ENCODE data around the gene MMP13.

Gene MMP13

DNA sequence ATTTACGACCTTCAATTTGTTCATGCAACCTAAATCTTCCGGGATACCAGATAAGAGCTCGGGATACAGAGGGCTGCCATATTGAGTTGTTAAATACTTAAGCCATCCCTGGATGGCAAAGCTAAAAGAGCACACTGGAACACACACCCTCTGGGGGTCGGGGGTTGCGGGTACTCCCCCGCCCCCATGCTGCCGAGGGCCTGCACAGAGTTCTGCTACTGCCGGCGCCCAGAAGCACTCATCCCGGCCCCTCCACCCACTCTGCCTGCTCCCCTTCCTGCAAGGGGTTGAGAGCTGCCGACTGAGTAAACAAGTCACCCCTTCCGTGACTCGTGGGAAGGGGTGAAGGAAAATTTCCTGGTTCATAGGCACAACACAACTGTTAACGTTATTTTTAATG is 9.3 kb upstream of the MMP13 start:
- CTCF ChIA-PET: interaction anchor here (1.2 kb wide), 1 partner anchor 24 kb away, joined by 3 read pairs; no protein-coding TSS in a partner anchor
- POLR2A ChIA-PET: no interaction called here
- Histone ChIP-seq H3K4me3 (ENCODE audit: low read depth, low read length) (no peak overlapping the region), H3K36me3 (ENCODE audit: control insufficient read depth in 2 of 2, insufficient read depth in 1 of 2, low read length in 2 of 2) (no peaks in the 10 kb centered on the region), H3K4me1 (ENCODE audit: control insufficient read depth, insufficient read depth, low read length) (no peaks in the 10 kb centered on the region), H3K27ac (ENCODE audit: extremely low read depth, low read depth, low read length) (no peak overlapping the region), H3K9me3 (ENCODE audit: control insufficient read depth, insufficient read depth, low read depth, low read length) (no peaks in the 10 kb centered on the region)
- no peak for TF ChIP-seq TRIM28 (IDR thresholded peaks at IDR 0.05; ENCODE audit: borderline replicate concordance, low read length)
- no peak for TF ChIP-seq SETDB1 (IDR thresholded peaks at IDR 0.05; ENCODE audit: insufficient read length, low read length)
- TF ChIP-seq ZNF473 (tag by site-specific recombination; IDR thresholded peaks at IDR 0.05): no peak
- TF ChIP-seq SP7 (tag by site-specific recombination; IDR thresholded peaks at IDR 0.05): no peak
- TF ChIP-seq ZNF548 (tag by site-specific recombination; IDR thresholded peaks at IDR 0.05): no peak
- TF ChIP-seq FEZF1 (tag by site-specific recombination; IDR thresholded peaks at IDR 0.05): no peak
- no peak for TF ChIP-seq ZBTB20 (tag by site-specific recombination; IDR thresholded peaks at IDR 0.05)
- no peak for TF ChIP-seq ZNF426 (tag by site-specific recombination; IDR thresholded peaks at IDR 0.05)
- TF ChIP-seq, protein P1, sequence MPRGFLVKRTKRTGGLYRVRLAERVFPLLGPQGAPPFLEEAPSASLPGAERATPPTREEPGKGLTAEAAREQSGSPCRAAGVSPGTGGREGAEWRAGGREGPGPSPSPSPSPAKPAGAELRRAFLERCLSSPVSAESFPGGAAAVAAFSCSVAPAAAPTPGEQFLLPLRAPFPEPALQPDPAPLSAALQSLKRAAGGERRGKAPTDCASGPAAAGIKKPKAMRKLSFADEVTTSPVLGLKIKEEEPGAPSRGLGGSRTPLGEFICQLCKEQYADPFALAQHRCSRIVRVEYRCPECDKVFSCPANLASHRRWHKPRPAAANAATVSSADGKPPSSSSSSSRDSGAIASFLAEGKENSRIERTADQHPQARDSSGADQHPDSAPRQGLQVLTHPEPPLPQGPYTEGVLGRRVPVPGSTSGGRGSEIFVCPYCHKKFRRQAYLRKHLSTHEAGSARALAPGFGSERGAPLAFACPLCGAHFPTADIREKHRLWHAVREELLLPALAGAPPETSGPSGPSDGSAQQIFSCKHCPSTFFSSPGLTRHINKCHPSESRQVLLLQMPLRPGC (tag by site-specific recombination; IDR thresholded peaks at IDR 0.05): no peak
- no peak for TF ChIP-seq ZNF777 (tag by site-specific recombination; IDR thresholded peaks at IDR 0.05; ENCODE audit: borderline replicate concordance)

DNA sequence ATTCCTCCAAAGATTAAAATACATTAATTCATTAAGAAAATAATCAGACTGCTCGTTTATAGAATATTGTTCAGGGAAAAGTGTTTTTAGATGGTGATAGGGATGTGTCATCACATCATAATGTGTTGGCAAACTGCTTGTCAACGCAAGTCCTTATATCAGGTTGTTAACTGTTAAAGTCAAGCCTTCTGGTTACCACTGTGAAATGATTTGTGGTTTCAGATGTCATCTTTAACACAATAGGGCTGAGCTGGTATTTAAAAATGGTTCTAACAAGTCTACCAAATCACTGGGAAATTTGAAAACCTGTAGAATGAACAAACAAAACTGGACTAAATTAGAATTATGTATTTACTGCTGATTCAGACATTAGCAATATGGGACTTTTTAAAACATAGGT is 2.4 kb upstream of the MMP13 start:
- Histone ChIP-seq H3K36me3 (ENCODE audit: control insufficient read depth in 2 of 2, insufficient read depth in 1 of 2, low read length in 2 of 2) (no peaks in the 10 kb centered on the region), H3K27ac (ENCODE audit: extremely low read depth, low read depth, low read length) (no peak overlapping the region), H3K4me3 (ENCODE audit: low read depth, low read length) (no peak overlapping the region), H3K4me1 (ENCODE audit: control insufficient read depth, insufficient read depth, low read length) (no peaks in the 10 kb centered on the region), H3K9me3 (ENCODE audit: control insufficient read depth, insufficient read depth, low read depth, low read length) (no peaks in the 10 kb centered on the region)
- POLR2A ChIA-PET: no interaction called here
- CTCF ChIA-PET: interaction anchor here (1.5 kb wide), 1 partner anchor 17 kb away, joined by 7 read pairs; no protein-coding TSS in a partner anchor
- TF ChIP-seq ZNF48 (tag by site-specific recombination; IDR thresholded peaks at IDR 0.05): no peak
- TF ChIP-seq, protein P2, sequence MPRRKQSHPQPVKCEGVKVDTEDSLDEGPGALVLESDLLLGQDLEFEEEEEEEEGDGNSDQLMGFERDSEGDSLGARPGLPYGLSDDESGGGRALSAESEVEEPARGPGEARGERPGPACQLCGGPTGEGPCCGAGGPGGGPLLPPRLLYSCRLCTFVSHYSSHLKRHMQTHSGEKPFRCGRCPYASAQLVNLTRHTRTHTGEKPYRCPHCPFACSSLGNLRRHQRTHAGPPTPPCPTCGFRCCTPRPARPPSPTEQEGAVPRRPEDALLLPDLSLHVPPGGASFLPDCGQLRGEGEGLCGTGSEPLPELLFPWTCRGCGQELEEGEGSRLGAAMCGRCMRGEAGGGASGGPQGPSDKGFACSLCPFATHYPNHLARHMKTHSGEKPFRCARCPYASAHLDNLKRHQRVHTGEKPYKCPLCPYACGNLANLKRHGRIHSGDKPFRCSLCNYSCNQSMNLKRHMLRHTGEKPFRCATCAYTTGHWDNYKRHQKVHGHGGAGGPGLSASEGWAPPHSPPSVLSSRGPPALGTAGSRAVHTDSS (tag by site-specific recombination; IDR thresholded peaks at IDR 0.05): no peak
- no peak for TF ChIP-seq ZNF350 (tag by site-specific recombination; IDR thresholded peaks at IDR 0.05)
- TF ChIP-seq, protein P3, sequence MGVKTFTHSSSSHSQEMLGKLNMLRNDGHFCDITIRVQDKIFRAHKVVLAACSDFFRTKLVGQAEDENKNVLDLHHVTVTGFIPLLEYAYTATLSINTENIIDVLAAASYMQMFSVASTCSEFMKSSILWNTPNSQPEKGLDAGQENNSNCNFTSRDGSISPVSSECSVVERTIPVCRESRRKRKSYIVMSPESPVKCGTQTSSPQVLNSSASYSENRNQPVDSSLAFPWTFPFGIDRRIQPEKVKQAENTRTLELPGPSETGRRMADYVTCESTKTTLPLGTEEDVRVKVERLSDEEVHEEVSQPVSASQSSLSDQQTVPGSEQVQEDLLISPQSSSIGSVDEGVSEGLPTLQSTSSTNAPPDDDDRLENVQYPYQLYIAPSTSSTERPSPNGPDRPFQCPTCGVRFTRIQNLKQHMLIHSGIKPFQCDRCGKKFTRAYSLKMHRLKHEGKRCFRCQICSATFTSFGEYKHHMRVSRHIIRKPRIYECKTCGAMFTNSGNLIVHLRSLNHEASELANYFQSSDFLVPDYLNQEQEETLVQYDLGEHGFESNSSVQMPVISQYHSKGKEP (tag by site-specific recombination; IDR thresholded peaks at IDR 0.05): no peak
- TF ChIP-seq ZNF521 (tag by site-specific recombination; IDR thresholded peaks at IDR 0.05): no peak
- TF ChIP-seq, protein P4, sequence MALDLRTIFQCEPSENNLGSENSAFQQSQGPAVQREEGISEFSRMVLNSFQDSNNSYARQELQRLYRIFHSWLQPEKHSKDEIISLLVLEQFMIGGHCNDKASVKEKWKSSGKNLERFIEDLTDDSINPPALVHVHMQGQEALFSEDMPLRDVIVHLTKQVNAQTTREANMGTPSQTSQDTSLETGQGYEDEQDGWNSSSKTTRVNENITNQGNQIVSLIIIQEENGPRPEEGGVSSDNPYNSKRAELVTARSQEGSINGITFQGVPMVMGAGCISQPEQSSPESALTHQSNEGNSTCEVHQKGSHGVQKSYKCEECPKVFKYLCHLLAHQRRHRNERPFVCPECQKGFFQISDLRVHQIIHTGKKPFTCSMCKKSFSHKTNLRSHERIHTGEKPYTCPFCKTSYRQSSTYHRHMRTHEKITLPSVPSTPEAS (tag by site-specific recombination; IDR thresholded peaks at IDR 0.05): no peak
- TF ChIP-seq ZNF155 (tag by site-specific recombination; IDR thresholded peaks at IDR 0.05): no peak
- no peak for TF ChIP-seq ZNF843 (tag by site-specific recombination; IDR thresholded peaks at IDR 0.05)
- TF ChIP-seq OVOL3 (tag by site-specific recombination; IDR thresholded peaks at IDR 0.05): no peak
- no peak for TF ChIP-seq ZNF658 (tag by site-specific recombination; IDR thresholded peaks at IDR 0.05)
- TF ChIP-seq, protein P5, sequence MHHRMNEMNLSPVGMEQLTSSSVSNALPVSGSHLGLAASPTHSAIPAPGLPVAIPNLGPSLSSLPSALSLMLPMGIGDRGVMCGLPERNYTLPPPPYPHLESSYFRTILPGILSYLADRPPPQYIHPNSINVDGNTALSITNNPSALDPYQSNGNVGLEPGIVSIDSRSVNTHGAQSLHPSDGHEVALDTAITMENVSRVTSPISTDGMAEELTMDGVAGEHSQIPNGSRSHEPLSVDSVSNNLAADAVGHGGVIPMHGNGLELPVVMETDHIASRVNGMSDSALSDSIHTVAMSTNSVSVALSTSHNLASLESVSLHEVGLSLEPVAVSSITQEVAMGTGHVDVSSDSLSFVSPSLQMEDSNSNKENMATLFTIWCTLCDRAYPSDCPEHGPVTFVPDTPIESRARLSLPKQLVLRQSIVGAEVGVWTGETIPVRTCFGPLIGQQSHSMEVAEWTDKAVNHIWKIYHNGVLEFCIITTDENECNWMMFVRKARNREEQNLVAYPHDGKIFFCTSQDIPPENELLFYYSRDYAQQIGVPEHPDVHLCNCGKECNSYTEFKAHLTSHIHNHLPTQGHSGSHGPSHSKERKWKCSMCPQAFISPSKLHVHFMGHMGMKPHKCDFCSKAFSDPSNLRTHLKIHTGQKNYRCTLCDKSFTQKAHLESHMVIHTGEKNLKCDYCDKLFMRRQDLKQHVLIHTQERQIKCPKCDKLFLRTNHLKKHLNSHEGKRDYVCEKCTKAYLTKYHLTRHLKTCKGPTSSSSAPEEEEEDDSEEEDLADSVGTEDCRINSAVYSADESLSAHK (tag by site-specific recombination; IDR thresholded peaks at IDR 0.05): no peak
- TF ChIP-seq ZNF501 (tag by site-specific recombination; IDR thresholded peaks at IDR 0.05): no peak
- no peak for TF ChIP-seq REPIN1 (tag by site-specific recombination; IDR thresholded peaks at IDR 0.05; ENCODE audit: low read depth)
